GM23338 (cell line): ENCODE results near the gene CD300E. TPM values are rescaled to one million over a fixed set of nuclear protein-coding genes. Genes with fewer than 3 reads are reported as not detected.

Experiments used
- ATAC-seq: fragments of 200-7000 bp; cut with Tn5 transposase; 3 replicates; pipeline ENCODE4 v1.9.1; 2020
- DNase-seq: peaks from one replicate; pipeline ENCODE4 v3.0.0-alpha.2; 2015; ENCODE audit warnings: low spot score
- H2AFZ ChIP-seq: fragments of 200-600 bp; sonication (generic); 2 replicates; pipeline ENCODE4 v1.8.0; 2016; ENCODE audit warnings: antibody characterized with exemption, mild to moderate bottlenecking, moderate library complexity
- H3F3A ChIP-seq: fragments of 200-600 bp; sonication (generic); replicated peaks from 2 replicates; pipeline ENCODE4 v1.8.0; 2017; ENCODE audit warnings: antibody characterized with exemption, mixed run types, low read depth
- H3K27ac ChIP-seq: fragments of 200-600 bp; sonication (generic); 2 replicates; pipeline ENCODE4 v1.6.1; 2016; ENCODE audit warnings: low read depth
- H3K27me3 ChIP-seq: fragments of 200-600 bp; sonication (generic); 2 replicates; pipeline ENCODE4 v1.8.0; 2016; ENCODE audit warnings: mild to moderate bottlenecking, mixed run types, moderate library complexity; ENCODE audit not compliant: insufficient read depth
- H3K36me3 ChIP-seq: fragments of 200-600 bp; sonication (generic); 2 replicates; pipeline ENCODE4 v1.8.0; 2016; ENCODE audit warnings: mild to moderate bottlenecking; ENCODE audit not compliant: insufficient read depth
- H3K4me1 ChIP-seq: fragments of 200-600 bp; sonication (generic); 2 replicates; pipeline ENCODE4 v1.8.0; 2016; ENCODE audit warnings: mild to moderate bottlenecking, moderate library complexity; ENCODE audit not compliant: insufficient read depth
- H3K4me2 ChIP-seq: fragments of 200-600 bp; sonication (generic); 2 replicates; pipeline ENCODE4 v1.7.1; 2017; ENCODE audit warnings: mixed run types
- H3K4me3 ChIP-seq: fragments of 200-600 bp; sonication (generic); 2 replicates; pipeline ENCODE4 v1.6.1; 2016; ENCODE audit warnings: mixed run types
- H3K79me2 ChIP-seq: fragments of 200-600 bp; sonication (generic); replicated peaks from 2 replicates; pipeline ENCODE4 v1.8.0; 2017; ENCODE audit warnings: mild to moderate bottlenecking; ENCODE audit not compliant: insufficient read depth
- H3K9me2 ChIP-seq: fragments of 200-600 bp; sonication (generic); 2 replicates; pipeline ENCODE4 v1.8.0; 2017; ENCODE audit not compliant: insufficient read depth
- H4K20me1 ChIP-seq: fragments of 200-600 bp; sonication (generic); replicated peaks from 2 replicates; pipeline ENCODE4 v1.8.0; 2017; ENCODE audit warnings: mild to moderate bottlenecking; ENCODE audit not compliant: insufficient read depth
- H3K27ac Mint-ChIP-seq: 2 replicates; pipeline ENCODE4 v1.8.0; 2020; ENCODE audit warnings: inconsistent platforms, mild to moderate bottlenecking, moderate library complexity, mixed read lengths
- H3K27me3 Mint-ChIP-seq: 3 replicates; pipeline ENCODE4 v1.8.0; 2022; ENCODE audit warnings: low read depth, mild to moderate bottlenecking, moderate library complexity, mixed read lengths, inconsistent platforms; ENCODE audit not compliant: insufficient read depth, poor library complexity
- H3K36me3 Mint-ChIP-seq: 3 replicates; pipeline ENCODE4 v1.8.0; 2021; ENCODE audit warnings: low read depth, mild to moderate bottlenecking, inconsistent platforms, moderate library complexity, mixed read lengths
- H3K4me1 Mint-ChIP-seq: 3 replicates; pipeline ENCODE4 v1.8.0; 2020; ENCODE audit warnings: mild to moderate bottlenecking, inconsistent platforms, mixed read lengths
- H3K4me3 Mint-ChIP-seq: 3 replicates; pipeline ENCODE4 v1.8.0; 2021; ENCODE audit warnings: moderate library complexity, mild to moderate bottlenecking, inconsistent platforms, mixed read lengths
- H3K9me3 Mint-ChIP-seq: 3 replicates; pipeline ENCODE4 v1.8.0; 2020; ENCODE audit warnings: moderate library complexity, mild to moderate bottlenecking, inconsistent platforms, mixed read lengths
- POLR2AphosphoS5 ChIP-seq: IDR thresholded peaks from 2 replicates; pipeline ENCODE4 v1.6.1; 2016; ENCODE audit warnings: antibody characterized with exemption, low read depth
- ZNF331 ChIP-seq: fragments of 250-450 bp; sonication (Bioruptor Pico); IDR thresholded peaks from 2 replicates; pipeline ENCODE4 v1.5.0; 2020; ENCODE audit warnings: low read depth, mild to moderate bottlenecking, moderate library complexity
- polyA plus RNA-seq: library from polyadenylated mRNA; unstranded; fragments of >200 nt; fragmentation: Nextera tagmentation; extraction: Ambion mirVana; gene quantifications from 2 replicates; pipeline ENCODE4 v1.2.1, GENCODE V29; 2016
- total RNA-seq: library from RNA; depleted of rRNA; stranded (reverse); fragments of >200 nt; shearing (Covaris generic); gene quantifications from 2 replicates; pipeline ENCODE4 v1.2.3, GENCODE V29; 2014
- TF ChIP-seq, protein P1 (sequence below): fragments of 250-450 bp; sonication (Bioruptor Pico); IDR thresholded peaks from 2 replicates; pipeline ENCODE4 v1.5.0; 2020; ENCODE audit warnings: mild to moderate bottlenecking, moderate library complexity
- TF ChIP-seq, protein P2 (sequence below): IDR thresholded peaks from one replicate; pipeline ENCODE4 v1.6.1; 2018; ENCODE audit warnings: antibody characterized with exemption; ENCODE audit not compliant: unreplicated experiment

Gene CD300E
- total and polyA plus RNA-seq, 2 experiments from 2014 or later: not detected

DNA sequence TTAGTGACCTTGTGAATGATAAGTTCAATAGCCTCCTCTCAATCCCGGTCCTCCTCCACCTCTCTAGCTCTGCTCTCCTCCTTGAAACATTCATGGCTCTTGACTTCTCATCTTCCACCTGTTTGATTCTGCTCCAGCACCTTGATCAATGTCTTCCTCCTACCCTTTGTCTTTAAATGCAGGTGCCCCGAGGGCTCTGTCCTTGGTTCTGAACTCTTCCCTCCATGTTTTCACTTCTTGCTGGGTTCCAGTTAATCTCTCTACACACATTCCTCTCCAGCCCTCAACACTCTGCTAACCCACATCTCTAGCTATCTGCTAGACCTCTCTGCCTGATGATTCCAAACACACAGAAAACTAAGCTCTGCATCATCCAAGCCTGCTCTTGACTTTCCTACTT lies 13.4 kb downstream of the CD300E start:
- TF ChIP-seq, protein P1, sequence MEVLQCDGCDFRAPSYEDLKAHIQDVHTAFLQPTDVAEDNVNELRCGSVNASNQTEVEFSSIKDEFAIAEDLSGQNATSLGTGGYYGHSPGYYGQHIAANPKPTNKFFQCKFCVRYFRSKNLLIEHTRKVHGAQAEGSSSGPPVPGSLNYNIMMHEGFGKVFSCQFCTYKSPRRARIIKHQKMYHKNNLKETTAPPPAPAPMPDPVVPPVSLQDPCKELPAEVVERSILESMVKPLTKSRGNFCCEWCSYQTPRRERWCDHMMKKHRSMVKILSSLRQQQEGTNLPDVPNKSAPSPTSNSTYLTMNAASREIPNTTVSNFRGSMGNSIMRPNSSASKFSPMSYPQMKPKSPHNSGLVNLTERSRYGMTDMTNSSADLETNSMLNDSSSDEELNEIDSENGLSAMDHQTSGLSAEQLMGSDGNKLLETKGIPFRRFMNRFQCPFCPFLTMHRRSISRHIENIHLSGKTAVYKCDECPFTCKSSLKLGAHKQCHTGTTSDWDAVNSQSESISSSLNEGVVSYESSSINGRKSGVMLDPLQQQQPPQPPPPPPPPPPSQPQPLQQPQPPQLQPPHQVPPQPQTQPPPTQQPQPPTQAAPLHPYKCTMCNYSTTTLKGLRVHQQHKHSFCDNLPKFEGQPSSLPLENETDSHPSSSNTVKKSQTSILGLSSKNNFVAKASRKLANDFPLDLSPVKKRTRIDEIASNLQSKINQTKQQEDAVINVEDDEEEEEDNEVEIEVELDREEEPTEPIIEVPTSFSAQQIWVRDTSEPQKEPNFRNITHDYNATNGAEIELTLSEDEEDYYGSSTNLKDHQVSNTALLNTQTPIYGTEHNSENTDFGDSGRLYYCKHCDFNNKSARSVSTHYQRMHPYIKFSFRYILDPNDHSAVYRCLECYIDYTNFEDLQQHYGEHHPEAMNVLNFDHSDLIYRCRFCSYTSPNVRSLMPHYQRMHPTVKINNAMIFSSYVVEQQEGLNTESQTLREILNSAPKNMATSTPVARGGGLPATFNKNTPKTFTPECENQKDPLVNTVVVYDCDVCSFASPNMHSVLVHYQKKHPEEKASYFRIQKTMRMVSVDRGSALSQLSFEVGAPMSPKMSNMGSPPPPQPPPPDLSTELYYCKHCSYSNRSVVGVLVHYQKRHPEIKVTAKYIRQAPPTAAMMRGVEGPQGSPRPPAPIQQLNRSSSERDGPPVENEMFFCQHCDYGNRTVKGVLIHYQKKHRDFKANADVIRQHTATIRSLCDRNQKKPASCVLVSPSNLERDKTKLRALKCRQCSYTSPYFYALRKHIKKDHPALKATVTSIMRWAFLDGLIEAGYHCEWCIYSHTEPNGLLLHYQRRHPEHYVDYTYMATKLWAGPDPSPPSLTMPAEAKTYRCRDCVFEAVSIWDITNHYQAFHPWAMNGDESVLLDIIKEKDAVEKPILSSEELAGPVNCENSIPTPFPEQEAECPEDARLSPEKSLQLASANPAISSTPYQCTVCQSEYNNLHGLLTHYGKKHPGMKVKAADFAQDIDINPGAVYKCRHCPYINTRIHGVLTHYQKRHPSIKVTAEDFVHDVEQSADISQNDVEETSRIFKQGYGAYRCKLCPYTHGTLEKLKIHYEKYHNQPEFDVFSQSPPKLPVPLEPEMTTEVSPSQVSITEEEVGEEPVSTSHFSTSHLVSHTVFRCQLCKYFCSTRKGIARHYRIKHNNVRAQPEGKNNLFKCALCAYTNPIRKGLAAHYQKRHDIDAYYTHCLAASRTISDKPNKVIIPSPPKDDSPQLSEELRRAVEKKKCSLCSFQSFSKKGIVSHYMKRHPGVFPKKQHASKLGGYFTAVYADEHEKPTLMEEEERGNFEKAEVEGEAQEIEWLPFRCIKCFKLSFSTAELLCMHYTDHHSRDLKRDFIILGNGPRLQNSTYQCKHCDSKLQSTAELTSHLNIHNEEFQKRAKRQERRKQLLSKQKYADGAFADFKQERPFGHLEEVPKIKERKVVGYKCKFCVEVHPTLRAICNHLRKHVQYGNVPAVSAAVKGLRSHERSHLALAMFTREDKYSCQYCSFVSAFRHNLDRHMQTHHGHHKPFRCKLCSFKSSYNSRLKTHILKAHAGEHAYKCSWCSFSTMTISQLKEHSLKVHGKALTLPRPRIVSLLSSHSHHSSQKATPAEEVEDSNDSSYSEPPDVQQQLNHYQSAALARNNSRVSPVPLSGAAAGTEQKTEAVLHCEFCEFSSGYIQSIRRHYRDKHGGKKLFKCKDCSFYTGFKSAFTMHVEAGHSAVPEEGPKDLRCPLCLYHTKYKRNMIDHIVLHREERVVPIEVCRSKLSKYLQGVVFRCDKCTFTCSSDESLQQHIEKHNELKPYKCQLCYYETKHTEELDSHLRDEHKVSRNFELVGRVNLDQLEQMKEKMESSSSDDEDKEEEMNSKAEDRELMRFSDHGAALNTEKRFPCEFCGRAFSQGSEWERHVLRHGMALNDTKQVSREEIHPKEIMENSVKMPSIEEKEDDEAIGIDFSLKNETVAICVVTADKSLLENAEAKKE (CRISPR knock-in tag): peak; percentile 77; the same call in 1 of the 2 replicates
- TF ChIP-seq ZNF331: no peak
- TF ChIP-seq, protein P2, sequence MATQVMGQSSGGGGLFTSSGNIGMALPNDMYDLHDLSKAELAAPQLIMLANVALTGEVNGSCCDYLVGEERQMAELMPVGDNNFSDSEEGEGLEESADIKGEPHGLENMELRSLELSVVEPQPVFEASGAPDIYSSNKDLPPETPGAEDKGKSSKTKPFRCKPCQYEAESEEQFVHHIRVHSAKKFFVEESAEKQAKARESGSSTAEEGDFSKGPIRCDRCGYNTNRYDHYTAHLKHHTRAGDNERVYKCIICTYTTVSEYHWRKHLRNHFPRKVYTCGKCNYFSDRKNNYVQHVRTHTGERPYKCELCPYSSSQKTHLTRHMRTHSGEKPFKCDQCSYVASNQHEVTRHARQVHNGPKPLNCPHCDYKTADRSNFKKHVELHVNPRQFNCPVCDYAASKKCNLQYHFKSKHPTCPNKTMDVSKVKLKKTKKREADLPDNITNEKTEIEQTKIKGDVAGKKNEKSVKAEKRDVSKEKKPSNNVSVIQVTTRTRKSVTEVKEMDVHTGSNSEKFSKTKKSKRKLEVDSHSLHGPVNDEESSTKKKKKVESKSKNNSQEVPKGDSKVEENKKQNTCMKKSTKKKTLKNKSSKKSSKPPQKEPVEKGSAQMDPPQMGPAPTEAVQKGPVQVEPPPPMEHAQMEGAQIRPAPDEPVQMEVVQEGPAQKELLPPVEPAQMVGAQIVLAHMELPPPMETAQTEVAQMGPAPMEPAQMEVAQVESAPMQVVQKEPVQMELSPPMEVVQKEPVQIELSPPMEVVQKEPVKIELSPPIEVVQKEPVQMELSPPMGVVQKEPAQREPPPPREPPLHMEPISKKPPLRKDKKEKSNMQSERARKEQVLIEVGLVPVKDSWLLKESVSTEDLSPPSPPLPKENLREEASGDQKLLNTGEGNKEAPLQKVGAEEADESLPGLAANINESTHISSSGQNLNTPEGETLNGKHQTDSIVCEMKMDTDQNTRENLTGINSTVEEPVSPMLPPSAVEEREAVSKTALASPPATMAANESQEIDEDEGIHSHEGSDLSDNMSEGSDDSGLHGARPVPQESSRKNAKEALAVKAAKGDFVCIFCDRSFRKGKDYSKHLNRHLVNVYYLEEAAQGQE: peak; percentile 85
- TF ChIP-seq POLR2AphosphoS5: no peak
- Histone ChIP-seq H3K79me2 (no peaks in the 10 kb centered on the region), H3K27ac (no peak overlapping the region), H3F3A (no peaks in the 10 kb centered on the region), H3K9me2 (no peaks in the 10 kb centered on the region), H3K4me3 (no peak overlapping the region), H3K36me3 (no peaks in the 10 kb centered on the region), H4K20me1 (no peaks in the 10 kb centered on the region), H3K4me1 (no peaks in the 10 kb centered on the region), H2AFZ (no peak overlapping the region), H3K4me2 (no peak overlapping the region), H3K27me3 (no peaks in the 10 kb centered on the region)
- peak; percentile 80 for ATAC-seq
- Mint-ChIP-seq H3K4me1 (no peaks in the 10 kb centered on the region), H3K9me3 (peaks cover 2% of the 10 kb centered on the region; the same call in 1 of the 3 replicates), H3K27me3 (peaks cover 10% of the 10 kb centered on the region), H3K4me3 (no peak overlapping the region), H3K27ac (no peak overlapping the region), H3K36me3 (no peaks in the 10 kb centered on the region)
- peak; percentile 70 for DNase-seq
